ENCODE data around the gene DNAAF9. TPM values are rescaled to one million over a fixed set of nuclear protein-coding genes. Genes with fewer than 3 reads are reported as not detected.

DNAAF9 gene
- total and polyA plus RNA-seq, 2 donors from 2014 or later = 7.3 to 25.2 TPM

GRCh38 chr20:3364323-3365013 lies 43.0 kb downstream of the DNAAF9 start:
- no peak for TF ChIP-seq CTCF (IDR thresholded peaks at IDR 0.05; ENCODE audit: borderline replicate concordance, extremely low read depth, insufficient read depth)
- H3K4me1 ChIP-seq (ENCODE audit: control insufficient read depth in 2 of 3, insufficient read depth in 2 of 3, low read depth in 1 of 3, low read length in 3 of 3) = peaks cover 0 to 6% (median 0%) of the 10 kb centered on the region in 3 donors
- H3K9me3 ChIP-seq (ENCODE audit: control insufficient read depth in 2 of 3, insufficient read depth in 1 of 3, low read length in 3 of 3) = no peaks in the 10 kb centered on the region
- intact Hi-C loops (cut with DNase I) = no loop called here
- no peak overlapping the region for H3K4me3 ChIP-seq (ENCODE audit: low read length in 3 of 3)
- FAIRE-seq (no peak), DNase-seq (no peak)
- no peaks in the 10 kb centered on the region for H3K27me3 ChIP-seq (ENCODE audit: control insufficient read depth, insufficient read depth, low read length)
- no peak overlapping the region for H3K27ac ChIP-seq (ENCODE audit: low read depth in 2 of 2, low read length in 2 of 2)
- H3K9ac ChIP-seq (ENCODE audit: low read length in 3 of 3) = no peak overlapping the region
- peaks cover 0 to 6% (median 3%) of the 10 kb centered on the region in 3 donors for H3K36me3 ChIP-seq (ENCODE audit: control insufficient read depth in 2 of 3, insufficient read depth in 3 of 3, low read length in 3 of 3)

DNA sequence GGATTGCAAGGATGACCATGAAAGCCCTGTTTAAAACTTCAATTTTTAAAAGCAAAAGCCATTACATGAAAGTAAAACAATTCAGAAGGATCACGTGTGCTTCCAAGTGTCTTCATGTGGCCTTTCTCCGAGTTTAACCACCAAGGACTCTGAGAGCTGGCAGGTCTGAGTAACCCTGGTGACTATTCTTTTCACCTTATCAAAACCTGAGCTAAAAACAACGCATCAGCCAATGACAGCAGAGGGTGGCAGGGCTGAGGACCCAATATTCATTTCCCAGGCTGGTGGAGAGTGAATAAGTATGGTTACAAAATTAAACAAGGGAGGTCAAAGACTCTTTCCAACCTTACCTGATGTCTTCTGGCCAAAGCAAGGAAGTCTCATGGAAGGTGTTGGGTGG lies 46.7 kb downstream of the DNAAF9 start:
- no peak overlapping the region for H3K27ac ChIP-seq (ENCODE audit: low read depth in 2 of 2, low read length in 2 of 2)
- no peaks in the 10 kb centered on the region for H3K9me3 ChIP-seq (ENCODE audit: control insufficient read depth in 2 of 3, insufficient read depth in 1 of 3, low read length in 3 of 3)
- TF ChIP-seq CTCF (IDR thresholded peaks at IDR 0.05; ENCODE audit: borderline replicate concordance, extremely low read depth, insufficient read depth) = no peak
- no peak overlapping the region for H3K9ac ChIP-seq (ENCODE audit: low read length in 3 of 3)
- H3K4me3 ChIP-seq (ENCODE audit: low read length in 3 of 3) = no peak overlapping the region
- H3K36me3 ChIP-seq (ENCODE audit: control insufficient read depth in 2 of 3, insufficient read depth in 3 of 3, low read length in 3 of 3) = peaks cover 0 to 10% (median 3%) of the 10 kb centered on the region in 3 donors
- H3K4me1 ChIP-seq (ENCODE audit: control insufficient read depth in 2 of 3, insufficient read depth in 2 of 3, low read depth in 1 of 3, low read length in 3 of 3) = peaks cover 0 to 4% (median 0%) of the 10 kb centered on the region in 3 donors
- intact Hi-C loops (cut with DNase I) = no loop called here
- H3K27me3 ChIP-seq (ENCODE audit: control insufficient read depth, insufficient read depth, low read length) = no peaks in the 10 kb centered on the region
- DNase-seq (no peak), FAIRE-seq (no peak)

GRCh38 chr20:3358676-3359340 lies 48.7 kb downstream of the DNAAF9 start:
- FAIRE-seq = no peak
- H3K4me1 ChIP-seq (ENCODE audit: control insufficient read depth in 2 of 3, insufficient read depth in 2 of 3, low read depth in 1 of 3, low read length in 3 of 3) = peaks cover 0 to 4% (median 0%) of the 10 kb centered on the region in 3 donors
- intact Hi-C loops (cut with DNase I) = no loop called here

More at GRCh38 chr20:3358676-3359340, 48.7 kb downstream of the DNAAF9 start:
- H3K9ac ChIP-seq (ENCODE audit: low read length in 3 of 3) = no peak overlapping the region
- no peak overlapping the region for H3K4me3 ChIP-seq (ENCODE audit: low read length in 3 of 3)
- peaks cover 0 to 16% (median 6%) of the 10 kb centered on the region in 3 donors for H3K36me3 ChIP-seq (ENCODE audit: control insufficient read depth in 2 of 3, insufficient read depth in 3 of 3, low read length in 3 of 3)
- no peaks in the 10 kb centered on the region for H3K9me3 ChIP-seq (ENCODE audit: control insufficient read depth in 2 of 3, insufficient read depth in 1 of 3, low read length in 3 of 3)
- H3K27ac ChIP-seq (ENCODE audit: low read depth in 2 of 2, low read length in 2 of 2) = no peak overlapping the region
- no peaks in the 10 kb centered on the region for H3K27me3 ChIP-seq (ENCODE audit: control insufficient read depth, insufficient read depth, low read length)
- peak; percentile 47 for TF ChIP-seq CTCF (IDR thresholded peaks at IDR 0.05; ENCODE audit: borderline replicate concordance, extremely low read depth, insufficient read depth)
- DNase-seq = peak in 1 of 5 donors; percentile 12

Other genes starting within 250 kb of the DNAAF9 start
- 15.8 TPM for gene FASTKD5, start 247.8 kb downstream of the DNAAF9 start, total RNA-seq
- 17.3 TPM for gene FASTKD5, start 247.8 kb downstream of the DNAAF9 start, polyA plus RNA-seq (ENCODE audit: insufficient read depth, low read depth, low replicate concordance)
- gene UBOX5, start 247.8 kb downstream of the DNAAF9 start, total RNA-seq = 7.2 TPM
- 5.6 TPM for gene UBOX5, start 247.8 kb downstream of the DNAAF9 start, polyA plus RNA-seq (ENCODE audit: insufficient read depth, low read depth, low replicate concordance)
- gene LZTS3, start 234.1 kb downstream of the DNAAF9 start, total RNA-seq = 20.0 TPM
- 23.0 TPM for gene LZTS3, start 234.1 kb downstream of the DNAAF9 start, polyA plus RNA-seq (ENCODE audit: insufficient read depth, low read depth, low replicate concordance)
- 81.8 TPM for gene DDRGK1, start 203.0 kb downstream of the DNAAF9 start, total RNA-seq
- gene DDRGK1, start 203.0 kb downstream of the DNAAF9 start, polyA plus RNA-seq (ENCODE audit: insufficient read depth, low read depth, low replicate concordance) = 92.5 TPM
- gene ITPA, start 198.2 kb downstream of the DNAAF9 start, total RNA-seq = 59.7 TPM
- 81.1 TPM for gene ITPA, start 198.2 kb downstream of the DNAAF9 start, polyA plus RNA-seq (ENCODE audit: insufficient read depth, low read depth, low replicate concordance)
- 7.6 TPM for gene SLC4A11, start 168.5 kb downstream of the DNAAF9 start, total RNA-seq
- 14.8 TPM for gene SLC4A11, start 168.5 kb downstream of the DNAAF9 start, polyA plus RNA-seq (ENCODE audit: insufficient read depth, low read depth, low replicate concordance)
- gene ATRN, start 63.3 kb upstream of the DNAAF9 start, total RNA-seq = 48.1 TPM
- 15.7 TPM for gene ATRN, start 63.3 kb upstream of the DNAAF9 start, polyA plus RNA-seq (ENCODE audit: insufficient read depth, low read depth, low replicate concordance)